Fibroblast of mammary gland (primary cell): Measurements from ENCODE around the gene CPED1.

Experiments
- DNase-seq: peaks from one replicate; pipeline ENCODE4 v3.0.0-alpha.2; 2010; ENCODE audit warnings: low read depth
- H3K4me3 ChIP-seq: 2 replicates; pipeline ENCODE4 v1.5.1; 2011; ENCODE audit warnings: low read depth, mild to moderate bottlenecking, low read length, moderate library complexity; ENCODE audit not compliant: control insufficient read depth
- CTCF ChIP-seq: conservative IDR thresholded peaks from 2 replicates; pipeline ENCODE4 v1.5.1; 2011; ENCODE audit warnings: low read depth, low read length, inconsistent platforms; ENCODE audit not compliant: control insufficient read depth, insufficient read depth

CPED1 gene

DNA sequence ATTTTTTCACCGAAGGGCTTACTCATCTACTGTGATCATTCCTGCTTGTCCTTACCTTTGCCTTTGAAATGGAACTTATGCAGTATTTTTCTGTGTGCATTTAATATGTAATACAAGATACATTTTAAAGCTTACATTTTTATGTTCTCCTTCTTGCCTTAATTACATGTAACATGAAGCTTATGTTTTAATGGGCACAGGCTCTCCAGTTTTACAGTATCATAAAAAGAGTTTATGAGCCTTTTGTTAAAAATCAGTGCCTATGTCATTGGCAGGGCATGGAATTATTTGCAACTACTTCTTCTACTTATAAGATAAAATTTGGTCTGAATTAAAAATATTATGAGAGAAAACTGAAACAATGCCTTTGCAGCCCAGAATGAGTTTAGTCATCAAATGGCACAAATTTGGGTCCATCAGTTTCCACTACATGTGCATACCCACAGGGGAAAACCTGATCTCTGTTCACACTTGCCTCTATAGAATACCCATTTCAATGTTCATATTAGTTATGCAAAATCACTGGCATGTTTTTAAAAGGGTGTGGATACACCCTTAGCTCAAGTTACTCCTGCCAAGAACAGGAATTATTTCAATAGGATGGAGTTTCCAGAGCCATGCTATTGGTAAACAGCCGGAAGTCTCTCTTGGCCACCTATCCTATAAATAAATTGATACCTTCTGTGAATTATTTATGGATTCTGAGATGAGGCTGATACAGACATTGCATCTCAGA lies 312.3 kb downstream of the CPED1 start:
- no peak for DNase-seq
- TF ChIP-seq CTCF, result no peak

GRCh38 chr7:121301446-121302213 lies 313.1 kb downstream of the CPED1 start:
- TF ChIP-seq CTCF, result no peak
- H3K4me3 ChIP-seq, result no peak overlapping the region
- no peak for DNase-seq

More for the DNA sequence above, 312.3 kb downstream of the CPED1 start:
- H3K4me3 ChIP-seq, result no peak overlapping the region

- no peak overlapping the region for H3K4me3 ChIP-seq
- TF ChIP-seq CTCF, result no peak
- peak; percentile 79 for DNase-seq
Observed at GRCh38 chr7:121302214-121302745, 313.8 kb downstream of the CPED1 start.

DNA sequence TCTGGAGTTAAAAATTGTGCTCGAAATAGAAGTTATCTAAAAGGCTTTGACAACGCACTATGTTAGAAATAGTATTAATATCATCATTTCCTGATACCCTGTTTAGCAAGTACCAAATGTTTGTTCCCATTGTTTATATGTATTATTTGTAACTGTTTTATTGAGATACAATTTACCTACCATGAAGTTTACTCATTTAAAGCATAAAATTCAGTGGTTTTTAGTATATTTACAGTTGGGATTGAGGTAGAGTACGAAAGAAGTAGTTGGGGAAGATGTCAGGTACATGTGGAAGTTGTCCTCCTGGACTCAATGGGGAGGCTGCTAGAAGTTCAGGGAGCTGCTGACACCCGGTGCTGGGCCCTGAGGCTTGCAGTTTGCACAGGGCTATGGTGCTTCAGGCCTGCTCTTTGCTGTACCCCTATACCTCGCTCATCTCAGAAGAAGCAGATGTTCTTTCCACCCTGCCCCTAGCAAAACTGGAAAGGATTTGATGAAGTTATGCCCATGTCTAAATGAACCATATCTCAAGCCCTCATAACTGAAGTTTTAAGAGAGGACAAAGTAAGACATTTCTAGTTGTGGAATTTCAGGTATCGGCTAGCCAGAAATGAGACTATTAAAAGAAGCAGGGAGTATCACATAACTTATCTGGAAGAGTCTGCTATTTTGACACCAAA lies 315.1 kb downstream of the CPED1 start:
- no peak overlapping the region for H3K4me3 ChIP-seq
- no peak for TF ChIP-seq CTCF
- DNase-seq, result no peak

- no peak for TF ChIP-seq CTCF
- no peak for DNase-seq
- no peak overlapping the region for H3K4me3 ChIP-seq
Observed at GRCh38 chr7:121304102-121304658, 315.7 kb downstream of the CPED1 start.

DNA sequence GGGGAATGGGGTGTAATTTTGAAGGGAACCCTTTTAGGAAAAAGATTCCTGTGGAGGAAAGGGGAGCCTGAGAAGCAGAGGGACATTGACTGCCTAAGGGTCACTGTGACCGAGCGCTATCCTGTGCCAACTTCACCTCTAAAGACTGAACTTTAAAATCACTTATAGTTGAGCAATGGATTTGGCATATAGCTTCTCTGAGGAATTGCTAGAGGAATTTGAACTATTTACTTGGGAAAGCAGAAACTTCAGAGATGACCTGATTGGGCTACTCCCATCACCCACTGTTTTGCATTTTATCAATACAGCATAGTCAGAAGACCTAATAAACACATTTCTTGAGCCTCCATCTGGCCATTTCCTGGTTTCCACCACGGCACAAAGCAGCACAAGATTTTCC lies 316.6 kb downstream of the CPED1 start:
- peak; percentile 33 for DNase-seq

More for the DNA sequence above, 316.6 kb downstream of the CPED1 start:
- no peak for TF ChIP-seq CTCF
- H3K4me3 ChIP-seq, result no peak overlapping the region
